ACHN (cell line): ENCODE measurements around the gene RFT1.

ENCODE experiments used
- DNase-seq: peaks from one replicate; pipeline ENCODE4 v3.0.0-alpha.2; 2015
- in situ Hi-C: cut with HindIII; loops from 2 replicates; pipeline ENCODE4 v1.10.0; 2017; ENCODE audit warnings: low sequenced_read_pairs, low pct_ligation_motif_present, low pct_unique_long_range_greater_than_20kb

Gene RFT1

DNA sequence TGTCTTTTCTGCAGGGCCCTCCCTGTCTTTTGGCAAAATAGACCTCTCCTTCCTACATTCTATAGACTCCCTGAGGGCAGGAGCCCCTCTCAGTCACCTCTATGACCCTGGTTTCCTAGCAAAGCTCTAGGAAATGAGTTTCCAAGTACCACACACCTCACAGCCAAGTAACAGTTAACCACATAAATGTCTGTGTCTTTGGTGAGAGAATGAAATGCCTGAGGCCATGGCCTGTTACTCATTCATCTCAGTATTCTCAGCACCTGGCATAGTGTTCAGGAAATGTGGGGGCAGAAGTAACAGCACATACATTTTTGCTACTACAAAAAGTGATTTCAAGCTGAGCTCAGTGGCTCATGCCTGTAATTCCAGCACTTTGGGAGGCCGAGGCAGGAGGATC lies 21.0 kb downstream of the RFT1 start:
- in situ Hi-C loops = no loop called here
- peak; percentile 43 for DNase-seq

DNA sequence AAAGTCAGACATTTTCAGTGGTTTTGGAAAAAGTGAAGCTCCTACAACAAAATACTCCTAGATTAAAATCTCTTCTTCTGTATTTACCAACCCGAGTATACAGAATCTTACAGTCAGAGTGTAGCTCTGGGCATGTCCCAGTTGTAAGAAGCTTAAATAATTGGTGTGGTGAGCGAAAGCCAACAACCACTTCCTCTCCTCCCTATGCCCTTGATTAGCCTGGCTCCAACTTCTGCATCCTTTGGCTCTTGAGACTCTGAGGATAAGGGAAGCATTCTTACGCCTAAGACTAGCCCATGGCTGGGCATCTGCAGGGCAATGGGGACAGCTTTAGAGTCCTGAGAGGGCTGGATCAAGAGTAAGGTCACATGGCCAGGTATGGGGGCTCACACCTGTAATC lies 25.5 kb downstream of the RFT1 start:
- no peak for DNase-seq
- in situ Hi-C loops = no loop called here

DNA sequence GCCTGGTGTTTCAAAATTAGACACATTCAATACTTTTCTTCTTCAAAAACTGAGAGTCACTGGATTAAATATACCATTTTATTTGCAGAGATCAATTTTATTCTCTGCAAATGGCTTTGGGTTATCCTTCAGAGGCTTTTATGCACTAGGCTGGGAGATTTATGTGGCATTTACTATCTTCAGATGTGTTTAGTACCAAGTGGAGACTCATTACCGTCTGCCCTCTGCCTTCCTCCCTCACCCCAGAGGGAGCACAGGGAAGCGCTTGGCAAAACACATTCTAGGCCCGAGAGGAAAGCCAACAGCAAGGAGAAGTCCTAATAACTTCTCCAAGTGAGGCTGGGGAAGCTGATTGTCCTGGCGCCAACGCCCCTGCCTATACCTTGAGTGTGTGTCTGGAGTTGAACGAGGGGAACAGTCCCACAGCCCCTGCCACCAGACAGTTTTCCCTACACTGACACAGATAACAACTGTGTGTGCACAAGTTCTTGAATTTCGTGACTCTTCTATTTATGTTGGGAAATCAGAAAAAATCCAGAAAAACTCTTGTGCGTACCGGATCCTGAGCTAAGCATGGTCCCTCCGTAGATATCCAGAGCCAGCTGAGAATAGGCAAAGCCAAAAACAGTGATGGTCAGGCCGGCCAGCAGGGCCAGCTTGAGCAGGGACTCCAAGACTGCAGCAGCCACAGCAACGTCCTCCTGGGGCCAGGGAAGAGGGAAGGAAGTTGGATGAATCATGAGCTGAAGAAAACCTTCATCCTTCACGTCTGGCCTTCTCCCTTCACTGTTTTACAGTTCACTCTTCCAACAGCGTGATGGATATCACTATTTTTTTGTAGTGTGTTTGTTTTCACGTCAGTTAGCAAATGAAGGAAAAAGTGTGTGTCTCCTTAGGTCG lies 26.6 kb downstream of the RFT1 start:
- no peak for DNase-seq
- in situ Hi-C loops = no loop called here

- in situ Hi-C loops = no loop called here
- DNase-seq = no peak
Observed at GRCh38 chr3:53102601-53103147, 27.6 kb downstream of the RFT1 start.

DNA sequence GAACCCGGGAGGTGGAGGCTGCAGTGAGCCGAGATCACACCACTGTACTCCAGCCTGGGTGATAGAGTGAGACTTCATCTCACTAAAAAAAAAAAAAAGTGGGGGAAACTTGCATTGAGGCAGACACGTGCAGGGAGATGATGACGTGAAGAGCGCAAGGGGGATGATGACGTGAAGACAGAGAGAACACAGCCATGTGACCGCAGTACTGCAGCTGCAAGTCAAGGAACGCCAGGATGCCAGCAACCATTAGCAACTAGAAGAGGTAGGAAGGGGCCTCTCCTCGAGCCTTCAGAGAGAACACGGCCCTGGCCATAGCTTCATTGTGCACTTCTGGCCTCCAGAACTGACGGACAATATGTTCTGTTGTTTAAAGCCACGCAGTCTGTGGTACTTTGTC lies 28.3 kb downstream of the RFT1 start:
- in situ Hi-C loops = no loop called here
- DNase-seq = no peak

DNA sequence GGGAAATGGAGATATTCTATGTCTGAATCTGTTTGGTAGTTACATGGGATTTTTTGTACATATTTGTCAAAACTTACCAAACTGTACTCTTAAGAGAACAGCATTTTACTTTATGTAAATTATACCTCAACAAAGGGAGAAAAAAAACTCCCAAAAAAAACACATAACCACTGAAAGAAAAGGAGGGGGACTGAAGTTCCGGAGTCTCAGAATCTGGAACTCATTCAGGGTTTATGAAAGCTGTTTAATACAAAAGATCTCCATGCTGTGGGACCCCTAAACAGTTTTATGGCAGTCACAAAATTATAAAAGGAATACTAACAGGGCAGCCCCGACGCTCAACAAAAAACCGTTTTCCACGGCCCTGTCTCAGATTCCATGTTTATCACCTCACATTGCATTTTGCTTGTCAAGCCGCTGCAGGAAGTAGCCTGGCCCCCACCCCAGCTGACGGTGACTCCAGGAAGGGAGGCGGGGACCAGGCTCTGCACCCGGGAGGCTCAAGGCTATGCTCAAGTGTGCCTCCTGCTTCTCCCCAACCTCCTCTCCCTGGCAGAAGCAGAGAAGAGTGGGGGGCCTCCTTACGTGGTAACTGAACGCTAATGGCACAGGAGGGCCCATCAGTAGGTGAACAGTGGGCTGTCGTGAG lies 29.3 kb downstream of the RFT1 start:
- in situ Hi-C loops = no loop called here
- DNase-seq = no peak

DNA sequence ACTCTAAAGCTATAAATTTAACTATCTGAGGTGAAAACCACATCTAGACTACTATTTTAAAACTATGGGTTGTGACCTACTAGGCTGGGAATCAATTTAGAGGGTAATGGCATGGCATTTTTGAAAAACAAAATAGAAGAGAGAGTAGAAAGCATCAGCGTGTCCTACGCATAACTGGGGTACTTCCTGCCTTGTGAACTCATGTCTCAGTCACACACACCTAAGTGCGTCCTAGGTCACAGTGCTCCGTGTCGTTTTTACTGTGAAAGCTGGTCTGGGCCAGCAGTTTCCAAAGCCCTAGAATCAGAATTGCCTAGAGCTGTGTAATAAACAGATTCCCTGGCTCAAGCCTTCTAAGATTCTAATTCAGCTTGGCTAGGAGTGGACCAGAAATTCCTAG lies 32.3 kb downstream of the RFT1 start:
- in situ Hi-C loops = no loop called here
- no peak for DNase-seq

DNA sequence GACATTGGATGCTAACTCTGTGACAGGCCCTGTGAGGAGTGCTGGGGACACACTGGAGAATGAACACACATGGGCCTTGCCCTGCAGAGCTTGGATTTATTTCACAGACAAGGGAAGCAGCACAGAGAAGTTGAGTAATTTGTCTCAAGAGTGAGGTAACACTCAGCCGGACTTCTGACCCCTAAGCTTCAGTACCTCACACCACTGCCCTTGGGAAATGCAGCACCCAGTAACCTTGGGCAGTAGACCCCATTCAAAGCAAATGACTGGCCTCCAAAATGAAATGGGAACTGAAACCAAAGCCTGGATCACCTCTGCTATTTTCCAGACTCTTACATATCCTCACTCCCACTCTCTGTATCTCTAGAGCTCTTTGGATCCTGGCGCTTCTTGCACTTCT lies 37.3 kb downstream of the RFT1 start:
- in situ Hi-C loops = no loop called here
- DNase-seq = no peak

- DNase-seq = no peak
- in situ Hi-C loops = no loop called here
Observed at GRCh38 chr3:53092216-53092615, 38.0 kb downstream of the RFT1 start.

GRCh38 chr3:53091011-53091410 lies 39.2 kb downstream of the RFT1 start:
- in situ Hi-C loops = no loop called here

GRCh38 chr3:53089511-53089910 lies 40.7 kb downstream of the RFT1 start:
- no peak for DNase-seq
- in situ Hi-C loops = no loop called here

More at GRCh38 chr3:53091011-53091410, 39.2 kb downstream of the RFT1 start:
- no peak for DNase-seq

DNA sequence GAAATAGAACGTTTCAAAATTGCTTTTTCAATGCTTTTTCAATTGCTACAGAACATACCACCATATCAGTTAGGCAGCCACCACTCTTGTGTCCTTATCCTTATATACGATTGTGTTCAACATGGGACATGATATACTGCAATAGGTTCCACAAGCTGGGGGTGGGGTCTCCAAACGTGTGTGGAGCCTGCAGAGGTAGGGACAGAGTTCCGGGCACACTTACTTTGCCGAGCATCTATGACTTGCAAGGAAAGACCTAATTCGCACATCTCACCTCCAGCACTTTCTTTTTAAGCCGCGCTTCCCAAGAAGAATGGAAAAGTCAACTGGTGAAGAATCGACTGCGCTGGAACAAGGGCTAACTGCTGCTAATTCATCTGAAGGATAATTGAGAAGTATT lies 44.8 kb downstream of the RFT1 start:
- in situ Hi-C loops = no loop called here
- DNase-seq = no peak

GRCh38 chr3:53084310-53085001 lies 45.8 kb downstream of the RFT1 start:
- in situ Hi-C loops = no loop called here
- no peak for DNase-seq

DNA sequence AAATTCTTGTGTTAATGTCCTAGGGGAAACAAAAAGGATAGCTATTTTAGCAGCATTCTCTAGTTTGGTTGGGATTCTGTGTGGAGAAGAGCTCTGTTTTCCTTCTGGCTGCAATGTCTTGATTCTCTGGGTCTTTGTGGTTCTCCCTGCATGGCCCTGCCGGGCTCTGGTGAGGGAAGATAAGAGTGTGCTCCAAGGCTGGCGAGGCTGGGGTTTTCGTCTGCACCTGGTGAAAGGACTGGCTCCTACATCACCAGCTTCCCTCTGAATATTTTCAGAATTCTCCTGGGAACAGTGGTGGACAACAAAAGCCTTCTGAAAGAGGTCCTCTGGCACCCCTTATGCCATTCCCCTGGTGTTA lies 46.3 kb downstream of the RFT1 start:
- in situ Hi-C loops = no loop called here
- DNase-seq = no peak

- no peak for DNase-seq
- in situ Hi-C loops = no loop called here
Observed at GRCh38 chr3:53083521-53083920, 46.7 kb downstream of the RFT1 start.

GRCh38 chr3:53082736-53083135 lies 47.5 kb downstream of the RFT1 start:
- in situ Hi-C loops = no loop called here
- DNase-seq = no peak

- no peak for DNase-seq
- in situ Hi-C loops = no loop called here
Observed at GRCh38 chr3:53081318-53081717, 48.9 kb downstream of the RFT1 start.

- in situ Hi-C loops = no loop called here
- no peak for DNase-seq
Observed at GRCh38 chr3:53080612-53081205, 49.5 kb downstream of the RFT1 start.
